Fibroblast of skin of back (primary cell): ENCODE results near the gene TMEM209.
"Not testable (repeated sequence)": the region's sequence is repeated elsewhere in the genome, so short reads cannot be mapped to it uniquely, and the experiment has no call there.

Experiments used
- DNase-seq: peaks from one replicate; pipeline ENCODE4 v3.0.0-alpha.2; 2013

Gene TMEM209

GRCh38 chr7:130142654-130143333, 62.4 kb downstream of the TMEM209 start:
- DNase-seq = no peak

GRCh38 chr7:130141884-130142653, 63.1 kb downstream of the TMEM209 start:
- DNase-seq = no peak

GRCh38 chr7:130141161-130141883, 63.9 kb downstream of the TMEM209 start:
- peak; percentile 68 for DNase-seq

- DNase-seq = no peak
Observed at GRCh38 chr7:130140551-130141160, 64.5 kb downstream of the TMEM209 start.

- DNase-seq = no peak
Observed at GRCh38 chr7:130139193-130139960, 65.8 kb downstream of the TMEM209 start.

GRCh38 chr7:130137207-130137606, 68.0 kb downstream of the TMEM209 start:
- DNase-seq = no peak

- DNase-seq = no peak
Observed at GRCh38 chr7:130136579-130137167, 68.5 kb downstream of the TMEM209 start.

- DNase-seq = no peak
Observed at GRCh38 chr7:130135208-130136205, 69.7 kb downstream of the TMEM209 start.

DNA sequence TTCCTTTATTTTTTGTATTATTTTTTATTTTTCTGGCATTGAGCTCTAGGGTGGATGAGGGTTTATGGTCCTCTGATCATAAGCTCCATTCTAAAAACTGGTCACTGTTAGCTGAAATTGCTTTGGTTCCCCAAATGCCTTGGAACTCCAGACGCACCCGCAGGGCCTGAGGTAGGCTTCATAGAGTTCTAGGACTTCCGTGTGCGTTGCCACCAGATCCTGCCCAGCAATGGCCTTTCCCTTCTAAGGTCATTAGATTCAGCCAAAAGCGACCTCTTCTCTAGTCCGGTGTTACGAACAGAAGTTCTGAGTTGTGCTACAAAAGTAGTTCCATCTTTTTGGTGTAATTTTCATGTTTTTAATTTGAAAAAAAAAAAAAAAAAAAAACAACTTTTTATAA, 70.5 kb downstream of the TMEM209 start:
- no peak for DNase-seq

GRCh38 chr7:130134106-130134636, 71.0 kb downstream of the TMEM209 start:
- DNase-seq = no peak

DNA sequence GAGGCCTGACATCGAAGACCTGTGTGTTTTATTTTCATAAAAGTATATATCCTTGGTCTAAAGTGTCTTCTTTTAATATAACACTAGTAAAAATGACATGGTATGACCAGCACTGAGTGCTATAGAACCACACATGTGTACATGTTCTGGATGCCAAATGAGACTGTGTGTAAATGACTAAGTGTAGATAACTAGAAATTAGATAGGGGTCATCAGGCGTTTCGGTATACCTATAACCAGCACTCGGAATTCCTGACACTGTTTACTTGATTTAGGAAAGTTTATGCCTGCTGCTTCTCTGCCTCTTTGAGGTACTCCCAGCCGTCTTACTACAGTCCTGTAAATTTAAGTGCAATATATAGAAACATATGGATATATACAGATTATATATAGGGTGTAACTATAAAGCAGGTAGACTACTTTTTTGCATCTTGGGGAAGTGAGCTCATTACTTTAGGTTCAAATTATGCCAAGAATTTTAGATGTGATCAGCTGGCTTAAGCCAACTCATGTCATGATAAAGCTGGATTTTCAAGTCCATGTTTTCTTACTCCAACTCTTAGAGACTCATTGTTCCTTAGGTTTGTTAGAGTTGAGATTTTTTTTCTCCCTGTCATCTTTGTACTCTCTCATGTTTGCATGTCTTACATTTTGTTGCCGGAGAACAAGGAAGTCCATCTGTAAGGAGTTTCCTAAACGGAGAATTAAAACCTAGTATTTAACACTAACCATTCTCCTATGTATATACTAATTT, 72.0 kb downstream of the TMEM209 start:
- DNase-seq = no peak

GRCh38 chr7:130131964-130132875, 73.0 kb downstream of the TMEM209 start:
- DNase-seq = no peak

GRCh38 chr7:130131191-130131834, 73.9 kb downstream of the TMEM209 start:
- DNase-seq = no peak

DNA sequence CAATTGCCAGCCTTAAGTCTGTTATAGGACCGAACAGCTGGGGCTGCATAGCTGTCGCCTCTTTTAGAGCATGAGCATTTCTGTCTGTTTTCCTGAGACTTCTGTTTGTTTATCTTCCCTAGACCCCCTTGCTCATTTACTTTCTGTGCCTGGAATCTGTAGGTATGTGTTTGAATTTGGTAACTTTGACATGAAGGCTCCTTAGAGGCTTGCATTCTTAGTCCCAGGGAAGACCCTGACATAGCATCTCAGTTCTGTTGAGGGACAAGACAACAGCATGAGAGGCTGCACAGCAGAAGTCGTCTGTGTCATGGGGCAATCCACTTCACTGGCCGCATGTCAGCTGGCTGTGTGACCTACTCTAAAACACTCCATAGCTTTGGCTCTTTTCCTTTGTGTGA, 76.2 kb downstream of the TMEM209 start:
- DNase-seq = no peak

DNA sequence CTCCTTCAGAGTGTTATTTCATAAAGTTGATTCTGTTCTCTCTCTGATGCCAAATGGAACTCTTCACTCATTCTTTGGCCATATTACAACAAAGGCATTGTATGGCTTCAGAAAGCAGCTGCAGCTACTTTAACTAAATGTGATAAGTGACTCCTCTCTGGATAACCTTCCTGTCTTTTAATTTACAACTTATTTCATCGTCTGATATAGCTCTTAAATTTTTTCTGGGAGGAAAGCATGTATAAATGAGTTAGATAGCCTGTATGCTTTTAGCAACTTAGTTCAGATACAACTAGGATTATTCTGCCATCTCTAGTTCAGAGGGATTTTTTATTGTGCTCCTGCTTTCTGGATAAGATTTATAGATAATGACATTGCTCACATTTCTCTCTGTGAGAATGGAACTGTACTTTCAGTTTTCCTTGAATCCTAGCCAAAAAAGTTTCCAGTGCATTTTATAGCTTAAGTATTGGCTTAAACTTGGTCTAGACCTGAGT, 77.3 kb downstream of the TMEM209 start:
- peak; percentile 25 for DNase-seq

DNA sequence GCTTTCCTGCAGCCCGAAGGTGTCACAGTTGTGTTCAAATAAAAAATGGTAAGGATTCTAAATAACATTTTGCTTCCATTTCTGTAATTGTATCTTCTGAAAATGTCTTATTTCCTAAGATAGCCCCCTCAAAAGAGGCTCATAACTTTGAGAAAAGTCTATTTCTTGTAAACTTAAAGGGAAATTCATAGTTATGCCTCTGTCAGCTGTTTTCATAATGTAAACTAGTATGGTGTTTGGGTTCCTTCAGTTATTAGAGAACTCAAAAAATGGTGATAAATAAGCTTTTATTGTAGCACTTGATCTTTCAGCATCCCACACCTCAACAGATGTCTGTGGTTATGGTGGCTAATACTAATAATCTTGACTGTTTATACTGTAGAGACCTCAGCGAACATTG, 77.8 kb downstream of the TMEM209 start:
- no peak for DNase-seq

DNA sequence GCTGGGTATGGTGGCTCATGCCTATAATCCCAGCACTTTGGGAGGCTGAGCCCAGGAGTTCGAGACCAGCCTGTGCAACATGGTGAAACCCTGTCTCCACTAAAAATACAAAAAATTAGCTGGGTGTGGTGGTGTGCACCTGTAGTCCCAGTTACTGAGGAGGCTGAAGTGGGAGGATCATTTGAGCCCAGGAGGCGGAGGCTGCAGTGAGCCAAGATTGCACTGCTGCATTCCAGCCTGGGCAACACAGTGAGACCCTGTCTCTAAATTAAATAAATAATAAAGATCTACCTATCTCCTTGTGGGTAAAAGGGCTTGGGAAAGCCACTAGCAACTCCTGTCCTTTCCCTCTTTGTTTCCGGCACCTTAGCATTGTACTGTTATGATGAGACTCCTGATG, 78.4 kb downstream of the TMEM209 start:
- not testable (repeated sequence) for DNase-seq

DNA sequence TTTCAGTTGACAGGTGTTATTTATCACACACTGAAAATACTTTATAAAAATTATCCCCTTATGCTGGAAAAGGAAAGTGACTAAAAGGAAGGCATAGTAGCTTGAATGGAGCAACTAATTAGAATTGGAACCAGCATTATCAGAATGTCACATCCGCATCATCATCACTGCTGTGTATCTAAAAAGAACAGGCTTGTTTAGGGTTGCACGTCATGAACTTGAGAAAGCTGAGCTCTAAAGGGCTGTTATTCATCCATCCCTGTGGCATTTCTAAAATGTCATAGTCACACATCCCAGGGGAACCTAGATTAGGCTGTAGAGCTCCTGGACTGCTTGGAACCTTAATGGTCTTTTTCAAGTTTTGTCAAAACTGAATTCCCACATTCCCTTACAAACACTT, 80.5 kb downstream of the TMEM209 start:
- no peak for DNase-seq
